ENCODE measurements around the gene SAMD11.

- TF ChIP-seq EZH2 (optimal IDR thresholded peaks at IDR 0.05; ENCODE audit: low read depth, low read length) (no peak), EZH2phosphoT487 (IDR thresholded peaks at IDR 0.05; ENCODE audit: low read length) (no peak), CTCF (IDR thresholded peaks at IDR 0.05; ENCODE audit: low read length) (no peak)
Observed at GRCh38 chr1:955474-955873, 31.8 kb downstream of the SAMD11 start.
